D721Med (cell line): Measurements from ENCODE around the gene DCAF6.

Source experiments
- DNase-seq: peaks from one replicate; pipeline ENCODE4 v3.0.0; 2011; ENCODE audit warnings: low spot score; ENCODE audit not compliant: insufficient read length
- FAIRE-seq: peaks from 2 replicates; lab custom pipeline; 2011; peaks lifted over from hg19 to GRCh38; lab: Jason Lieb, UNC
- CTCF ChIP-seq: IDR thresholded peaks from 2 replicates; pipeline ENCODE4 v1.5.1; 2012; ENCODE audit warnings: mild to moderate bottlenecking, control low read depth; ENCODE audit not compliant: insufficient read depth; ENCODE audit errors: missing control alignments

The DCAF6 gene

GRCh38 chr1:167983797-167984420 lies 47.4 kb downstream of the DCAF6 start:
- FAIRE-seq: peak; percentile 88
- DNase-seq: no peak
- TF ChIP-seq CTCF: no peak

- FAIRE-seq (no peak), DNase-seq (no peak)
- TF ChIP-seq CTCF: no peak
Observed at GRCh38 chr1:167984886-167985489, 48.5 kb downstream of the DCAF6 start.

- DNase-seq: no peak
- FAIRE-seq: peak; percentile 88
Observed at GRCh38 chr1:167987174-167987573, 50.7 kb downstream of the DCAF6 start.

GRCh38 chr1:167991546-167991945 lies 55.1 kb downstream of the DCAF6 start:
- DNase-seq: no peak
- TF ChIP-seq CTCF: no peak
- no peak for FAIRE-seq

More at GRCh38 chr1:167987174-167987573, 50.7 kb downstream of the DCAF6 start:
- no peak for TF ChIP-seq CTCF

- no peak for DNase-seq
- TF ChIP-seq CTCF: no peak
- FAIRE-seq: no peak
Observed at GRCh38 chr1:167993720-167994119, 57.2 kb downstream of the DCAF6 start.

- FAIRE-seq: no peak
- DNase-seq: no peak
- TF ChIP-seq CTCF: no peak
Observed at GRCh38 chr1:167994560-167994959, 58.1 kb downstream of the DCAF6 start.

- TF ChIP-seq CTCF: no peak
- DNase-seq (no peak), FAIRE-seq (no peak)
Observed at GRCh38 chr1:167995038-167995437, 58.6 kb downstream of the DCAF6 start.
